PC-3 (cell line): ENCODE results near the gene RUBCN.
"Not testable (repeated sequence)": the region's sequence is repeated elsewhere in the genome, so short reads cannot be mapped to it uniquely, and the experiment has no call there.

Source experiments
- CTCF ChIP-seq: fragments of 300-600 bp; sonication (generic); conservative IDR thresholded peaks from 2 replicates; pipeline ENCODE4 v1.5.1; 2017; ENCODE audit warnings: antibody characterized with exemption, low read depth, mild to moderate bottlenecking, low read length
- EZH2 ChIP-seq: fragments of 300-600 bp; sonication (generic); IDR thresholded peaks from one replicate; pipeline ENCODE4 v1.6.1; 2017; ENCODE audit warnings: antibody characterized with exemption, mild to moderate bottlenecking, low read length; ENCODE audit not compliant: unreplicated experiment

- not testable (repeated sequence) for TF ChIP-seq CTCF, EZH2
These were observed 83.8 kb downstream of the RUBCN start for GRCh38 chr3:197652860-197653259.
